ENCODE results near the gene PIK3CD.

The PIK3CD gene

DNA sequence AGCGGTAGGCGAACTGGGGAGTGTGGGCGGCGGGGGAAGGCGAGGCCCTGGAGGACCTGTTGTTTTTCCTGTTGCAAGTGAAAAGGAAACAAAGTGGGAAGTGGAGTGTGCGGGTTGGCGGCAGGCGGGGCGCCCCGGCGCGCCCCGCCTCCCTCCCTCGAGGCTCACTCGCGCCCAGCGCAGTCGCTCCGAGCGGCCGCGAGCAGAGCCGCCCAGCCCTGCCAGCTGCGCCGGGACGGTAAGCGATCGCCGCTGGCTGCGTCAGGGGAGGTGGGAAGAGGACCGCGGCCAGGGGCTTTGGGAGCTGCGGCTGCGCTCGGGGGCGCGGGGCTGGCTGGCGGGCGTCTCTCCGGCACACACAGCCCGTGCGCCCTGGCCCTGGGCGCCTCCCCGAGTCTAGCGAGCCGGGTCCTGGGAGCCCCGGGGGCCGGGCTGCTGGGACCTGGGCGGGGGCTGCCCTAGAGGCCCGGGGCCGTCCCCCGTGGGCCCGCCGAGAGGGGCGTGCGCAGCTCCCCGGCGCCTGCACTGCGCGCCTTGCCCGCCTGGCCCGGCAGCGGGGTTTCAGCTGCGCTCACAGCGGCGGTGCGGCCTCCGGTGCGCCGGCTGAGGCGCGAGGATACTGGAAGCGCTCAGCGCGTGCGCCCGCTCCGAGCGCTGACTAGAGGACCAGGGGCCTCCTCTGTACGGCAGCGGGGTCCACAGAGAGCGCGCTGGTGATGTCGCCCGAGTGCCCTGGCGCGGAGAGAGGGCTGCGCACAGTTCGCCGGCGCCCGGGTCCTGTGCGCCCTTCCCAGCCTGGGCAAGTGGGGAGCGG lies at the start of gene PIK3CD:
PIK3CD (plus strand) TSS at position 167 of the 814 bp plus-strand sequence. CDS start 58,725 bp downstream, outside the sequence.
- DNase-seq: peak; percentile 70

DNA sequence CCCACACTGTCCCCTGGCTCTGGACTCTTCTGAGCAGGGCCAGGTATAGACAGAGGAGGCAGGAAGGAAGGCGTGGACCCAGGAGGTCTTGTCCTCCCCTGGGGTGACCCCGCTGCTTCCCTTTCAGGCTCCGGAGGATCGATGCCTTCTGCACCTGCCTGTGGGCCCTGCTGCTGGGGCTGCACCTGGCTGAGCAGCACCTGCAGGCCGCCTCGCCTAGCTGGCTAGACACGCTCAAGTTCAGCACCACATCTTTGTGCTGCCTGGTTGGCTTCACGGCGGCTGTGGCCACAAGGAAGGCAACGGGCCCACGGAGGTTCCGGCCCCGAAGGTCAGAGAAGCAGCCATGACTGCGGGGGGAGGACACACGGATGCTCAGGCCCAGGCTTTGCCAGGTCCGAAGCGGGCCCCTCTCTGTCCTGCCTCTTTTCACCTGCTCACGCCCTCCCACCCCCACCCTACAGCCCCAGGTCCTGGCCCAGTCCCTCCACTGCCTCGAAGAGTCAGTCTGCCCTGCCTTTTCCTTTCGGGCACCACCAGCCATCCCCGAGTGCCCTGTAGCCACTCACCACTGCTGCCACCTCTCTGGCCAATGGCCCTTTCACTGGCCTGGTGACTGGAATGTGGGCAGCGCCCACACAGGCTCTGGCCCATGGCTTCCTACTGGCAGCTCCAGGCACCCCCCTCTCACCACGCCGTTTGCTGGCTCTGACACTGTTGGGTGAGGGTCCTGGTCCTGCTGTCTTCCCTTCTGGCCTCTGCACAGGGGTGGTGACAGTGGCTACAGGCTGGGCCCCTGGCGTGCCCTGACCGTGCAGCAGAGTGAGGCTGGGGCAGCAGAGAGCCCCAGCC lies 49.4 kb upstream of the PIK3CD start:
- DNase-seq: no peak

DNA sequence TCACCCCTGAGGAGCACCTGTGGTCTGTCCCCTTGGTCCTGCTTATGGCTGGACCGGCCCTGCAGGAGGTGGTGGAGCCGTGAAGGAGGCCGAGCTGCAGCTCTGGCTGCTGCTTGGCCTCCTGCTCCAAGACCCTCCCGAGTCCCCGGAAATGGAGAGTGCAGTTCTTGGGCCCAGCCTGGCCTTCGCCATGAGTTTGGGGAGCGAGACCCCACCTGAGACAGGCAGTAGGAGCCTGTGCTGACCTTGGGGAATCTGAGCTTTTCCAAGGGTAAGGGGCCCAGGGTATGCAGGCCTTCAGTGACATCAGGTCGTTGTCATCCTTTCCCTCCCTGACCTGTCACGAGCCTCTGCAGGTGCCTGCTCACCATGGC lies 48.8 kb upstream of the PIK3CD start:
- no peak for DNase-seq

DNA sequence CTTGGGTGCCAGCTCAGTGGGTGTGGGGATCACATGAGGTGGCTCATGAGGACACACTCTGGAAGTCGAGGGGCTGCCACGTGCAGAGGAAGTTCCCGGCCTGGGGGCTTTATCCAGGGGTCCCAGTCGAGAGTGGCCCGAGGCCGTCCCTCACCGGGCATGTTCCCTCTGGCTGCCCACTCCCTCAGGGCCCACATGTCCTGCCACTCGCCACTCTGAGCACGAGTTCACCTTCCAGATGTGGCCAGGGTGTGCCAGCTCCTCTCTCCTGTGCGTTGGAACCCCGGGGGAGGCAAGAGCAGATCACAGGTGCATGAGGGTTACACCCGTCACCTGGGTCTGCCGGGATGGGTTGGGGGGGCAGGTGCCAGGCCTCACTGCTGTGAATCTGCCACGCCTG lies 48.2 kb upstream of the PIK3CD start:
- DNase-seq: no peak

DNA sequence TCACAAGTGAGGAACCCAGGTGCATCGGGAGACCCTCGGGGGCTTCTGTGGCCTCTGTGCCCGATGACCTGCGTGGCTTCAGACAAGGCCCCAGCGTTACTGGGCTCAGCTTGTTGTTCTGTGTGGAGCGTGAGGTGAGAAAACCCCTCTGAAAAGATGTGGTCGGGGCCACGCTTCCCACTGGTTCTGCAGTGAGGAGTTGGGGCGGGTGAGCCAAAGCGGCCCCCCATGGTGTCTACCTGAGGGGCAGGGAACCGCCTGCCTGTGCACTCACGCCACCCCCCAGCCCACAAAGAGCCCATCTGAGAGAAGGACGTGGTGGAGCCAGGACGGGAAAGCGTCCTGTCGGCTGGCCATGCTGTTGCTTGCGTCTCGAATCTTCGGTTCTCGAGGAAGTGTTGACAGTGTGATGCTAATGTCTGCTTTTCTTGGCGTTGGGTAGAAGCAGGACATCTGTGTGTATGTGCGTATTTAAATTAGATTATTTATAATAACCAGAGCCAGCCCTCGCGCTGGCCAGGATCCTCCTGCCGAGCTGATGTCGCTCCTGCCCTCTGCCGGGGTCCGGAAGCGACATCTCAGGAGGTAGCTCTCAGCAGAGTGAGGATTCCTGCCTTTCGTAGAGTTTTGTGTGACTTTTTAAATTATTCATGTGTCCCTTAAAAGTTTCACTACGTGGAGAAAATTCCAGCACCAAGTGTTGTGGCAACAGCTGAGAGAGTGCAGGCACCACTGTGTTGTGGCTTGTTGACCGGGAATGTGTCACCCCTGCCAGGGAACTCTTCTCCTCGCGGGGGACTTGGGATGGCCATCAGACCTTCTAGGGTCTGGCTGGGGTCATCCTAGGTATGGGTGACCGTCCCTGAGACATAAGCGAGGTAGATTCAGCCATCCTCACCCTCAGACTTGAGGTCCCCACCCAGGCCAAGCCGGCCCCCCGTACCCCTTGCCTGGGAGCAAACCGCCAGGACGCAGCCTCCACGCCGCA lies 47.5 kb upstream of the PIK3CD start:
- DNase-seq: no peak

DNA sequence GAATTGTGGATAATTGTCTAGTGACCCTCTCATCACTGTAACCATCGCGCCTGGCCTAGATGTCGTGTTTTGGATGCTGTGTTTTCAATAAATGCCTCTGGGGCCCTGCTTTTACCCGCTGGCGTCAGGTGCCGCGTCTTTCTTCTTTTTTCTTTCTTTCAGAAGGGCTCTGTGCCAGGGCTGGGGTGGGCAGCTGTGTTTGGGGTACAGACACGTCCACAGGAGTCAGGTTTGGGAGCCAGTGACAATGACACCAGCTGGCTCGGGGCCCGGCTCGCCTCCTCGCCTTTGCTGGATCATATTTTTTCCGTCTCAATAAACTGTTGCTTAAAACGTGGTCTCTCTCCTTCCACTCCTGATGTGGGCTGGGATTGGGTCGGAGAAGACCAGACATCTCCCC lies 46.7 kb upstream of the PIK3CD start:
- no peak for DNase-seq

DNA sequence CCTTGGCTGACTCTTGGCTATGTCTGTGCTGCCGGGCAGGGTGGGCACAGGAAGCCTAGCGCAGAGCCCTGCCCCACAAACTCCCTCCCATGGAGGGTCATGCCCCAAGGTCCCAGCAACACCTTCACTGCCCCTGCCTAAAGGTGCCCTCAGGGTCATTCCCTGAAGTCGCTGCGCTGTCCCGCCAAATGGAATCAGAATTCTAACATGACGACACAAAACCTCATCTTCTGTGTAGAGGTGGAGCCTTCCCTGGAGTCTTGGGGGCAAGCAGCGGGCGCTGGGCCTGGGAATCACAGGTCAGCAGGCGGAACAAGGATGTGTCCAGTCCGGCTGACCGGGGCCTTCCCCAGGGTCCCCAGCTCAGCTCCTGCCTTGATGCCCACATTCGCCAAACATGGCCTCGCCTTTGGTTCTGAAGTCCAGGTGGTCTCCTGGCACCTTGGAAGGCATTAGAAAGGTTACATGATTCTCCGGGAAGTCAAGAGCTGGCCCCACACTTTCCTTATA lies 45.5 kb upstream of the PIK3CD start:
- DNase-seq: no peak

DNA sequence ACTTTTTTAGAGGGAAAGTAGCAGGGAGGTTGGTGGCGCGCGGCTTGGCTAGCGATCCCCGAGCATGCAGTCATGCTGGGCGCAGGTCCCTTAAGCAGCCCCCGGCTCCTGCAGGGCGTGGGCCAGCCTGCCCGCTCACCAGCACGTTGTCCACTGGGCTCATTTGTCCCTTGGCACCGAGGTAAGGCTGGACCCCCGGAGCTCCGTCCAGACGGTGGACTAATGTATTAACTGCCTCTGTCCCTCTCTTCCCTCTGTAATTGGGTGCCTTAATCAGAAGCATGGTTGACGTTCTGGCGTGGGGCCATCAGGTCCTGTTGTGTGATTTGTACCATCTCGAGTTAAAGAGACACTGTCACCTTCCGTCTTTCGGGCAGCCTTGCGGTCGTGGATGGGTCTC lies 45.1 kb upstream of the PIK3CD start:
- DNase-seq: no peak

DNA sequence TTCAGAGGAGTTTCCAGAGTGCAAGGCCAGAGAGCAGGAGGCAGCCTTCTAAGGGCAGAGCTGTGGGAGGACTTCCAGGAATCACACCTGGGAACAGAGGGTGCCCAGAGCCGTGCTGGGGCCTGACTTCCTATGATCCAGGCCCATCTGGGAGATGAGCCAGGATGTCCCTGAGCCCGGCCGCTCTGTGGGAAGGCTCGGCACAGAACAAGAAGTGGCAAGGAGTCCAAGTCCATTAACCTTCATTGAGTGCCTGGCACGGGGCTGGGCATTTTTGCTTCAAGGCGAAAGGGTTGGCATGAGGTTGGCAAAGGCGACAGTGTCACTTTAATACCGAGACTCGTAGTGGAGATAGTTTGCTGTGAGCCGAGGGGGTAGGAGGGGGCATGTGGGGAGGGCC lies 44.6 kb upstream of the PIK3CD start:
- no peak for DNase-seq

DNA sequence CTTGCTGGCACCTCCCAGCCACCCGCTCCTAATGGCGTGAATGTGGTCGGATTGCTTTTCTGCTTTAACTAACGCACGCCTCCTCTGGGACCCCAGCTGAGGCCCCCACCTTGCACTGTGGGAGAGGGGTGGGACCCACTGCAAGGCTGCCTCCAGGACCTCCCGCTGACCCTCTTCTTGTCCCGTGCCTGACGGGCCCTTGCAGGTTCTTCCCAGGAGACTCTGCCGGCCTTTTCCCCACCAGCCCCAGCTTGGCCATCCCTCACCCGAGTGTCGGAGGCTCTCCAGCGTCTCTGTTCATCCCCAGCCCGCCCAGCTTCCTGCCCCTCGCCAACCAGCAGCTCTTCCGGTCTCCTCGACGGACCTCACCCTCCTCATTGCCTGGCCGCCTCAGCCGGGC lies 44.2 kb upstream of the PIK3CD start:
- no peak for DNase-seq

DNA sequence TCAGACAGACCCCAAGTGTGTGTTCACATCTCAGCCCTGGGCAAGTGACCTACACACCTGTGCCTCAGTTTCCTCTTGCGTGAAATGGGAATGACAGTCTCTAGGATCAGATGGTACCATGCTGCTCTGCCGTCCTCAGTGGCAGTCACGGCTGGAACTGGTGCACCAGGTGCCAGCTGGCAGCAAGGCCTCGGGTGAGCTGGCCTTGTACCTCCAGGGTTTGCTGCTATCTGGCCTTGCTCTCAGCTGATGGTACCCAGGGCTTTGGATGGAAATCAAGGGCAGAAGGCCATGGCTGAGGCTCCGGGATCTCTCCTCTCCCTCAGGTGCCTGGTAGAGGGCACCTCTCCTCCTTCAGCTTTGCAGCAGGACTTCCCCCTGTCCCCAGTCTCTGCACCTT lies 41.5 kb upstream of the PIK3CD start:
- no peak for DNase-seq

DNA sequence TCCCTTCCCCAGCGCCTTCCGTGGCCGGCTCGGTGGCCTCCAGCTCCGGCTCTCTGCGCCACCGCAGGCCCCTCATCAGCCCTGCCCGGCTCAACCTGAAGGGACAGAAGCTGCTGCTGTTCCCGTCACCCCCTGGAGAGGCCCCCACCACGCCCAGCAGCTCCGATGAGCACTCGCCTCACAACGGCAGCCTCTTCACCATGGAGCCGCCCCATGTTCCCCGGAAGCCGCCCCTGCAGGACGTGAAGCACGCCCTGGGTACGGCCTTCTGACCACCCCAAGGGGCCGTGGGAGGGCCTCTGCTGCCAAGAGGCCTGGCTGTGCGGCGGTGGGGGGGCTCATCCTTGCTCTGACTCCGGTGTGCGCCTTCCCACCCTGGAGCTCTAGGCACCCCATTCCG lies 41.0 kb upstream of the PIK3CD start:
- DNase-seq: no peak

DNA sequence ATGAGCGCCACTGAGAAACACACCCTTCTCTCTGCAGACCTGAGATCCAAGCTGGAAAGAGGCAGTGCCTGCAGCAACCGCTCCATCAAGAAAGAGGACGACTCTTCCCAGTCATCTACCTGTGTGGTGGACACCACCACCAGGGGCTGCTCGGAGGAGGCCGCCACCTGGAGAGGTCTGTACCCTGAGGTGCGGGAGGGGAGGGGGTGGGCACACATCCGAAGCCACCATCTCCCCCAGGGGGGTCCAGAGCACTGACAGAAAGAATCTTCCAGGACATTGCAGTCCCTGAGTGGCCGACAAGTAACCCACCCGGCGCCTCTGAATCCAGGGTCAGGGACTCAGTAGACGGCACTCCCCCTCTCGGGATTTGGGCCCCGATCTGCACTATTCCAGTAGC lies 39.8 kb upstream of the PIK3CD start:
- no peak for DNase-seq

DNA sequence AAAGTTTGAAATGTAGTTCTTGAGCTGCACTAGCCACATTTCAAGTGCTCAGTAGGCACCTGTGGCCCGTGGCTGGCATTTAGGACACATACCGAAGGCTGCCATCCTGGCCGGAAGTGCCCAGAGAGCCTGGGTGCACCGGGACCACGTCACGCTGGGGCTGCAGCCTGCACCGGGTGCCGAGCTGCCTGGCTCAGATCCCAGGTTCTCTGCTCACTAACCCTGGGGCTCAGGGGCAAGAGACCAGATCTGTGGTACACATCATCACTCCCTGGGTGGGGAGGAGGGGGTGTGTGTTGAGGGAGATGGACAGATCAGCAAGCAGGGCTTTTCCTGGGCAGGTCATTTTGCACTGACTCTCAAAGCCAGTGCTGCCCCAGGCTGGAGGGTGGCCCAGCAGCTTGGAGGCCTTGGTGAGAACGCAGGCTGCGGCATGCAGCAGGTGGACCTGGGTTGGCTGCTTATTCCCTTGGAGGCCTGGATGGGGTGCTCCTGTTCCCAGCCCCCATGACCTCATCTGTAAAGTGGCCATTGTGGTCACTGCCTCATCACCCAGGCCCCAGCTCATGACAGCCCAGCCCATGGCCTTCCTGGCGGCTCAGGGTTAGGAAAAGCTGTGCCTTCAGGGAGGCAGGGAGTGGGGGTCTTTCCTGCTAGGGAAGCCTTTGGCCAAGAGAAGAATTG lies 39.2 kb upstream of the PIK3CD start:
- DNase-seq: no peak

DNA sequence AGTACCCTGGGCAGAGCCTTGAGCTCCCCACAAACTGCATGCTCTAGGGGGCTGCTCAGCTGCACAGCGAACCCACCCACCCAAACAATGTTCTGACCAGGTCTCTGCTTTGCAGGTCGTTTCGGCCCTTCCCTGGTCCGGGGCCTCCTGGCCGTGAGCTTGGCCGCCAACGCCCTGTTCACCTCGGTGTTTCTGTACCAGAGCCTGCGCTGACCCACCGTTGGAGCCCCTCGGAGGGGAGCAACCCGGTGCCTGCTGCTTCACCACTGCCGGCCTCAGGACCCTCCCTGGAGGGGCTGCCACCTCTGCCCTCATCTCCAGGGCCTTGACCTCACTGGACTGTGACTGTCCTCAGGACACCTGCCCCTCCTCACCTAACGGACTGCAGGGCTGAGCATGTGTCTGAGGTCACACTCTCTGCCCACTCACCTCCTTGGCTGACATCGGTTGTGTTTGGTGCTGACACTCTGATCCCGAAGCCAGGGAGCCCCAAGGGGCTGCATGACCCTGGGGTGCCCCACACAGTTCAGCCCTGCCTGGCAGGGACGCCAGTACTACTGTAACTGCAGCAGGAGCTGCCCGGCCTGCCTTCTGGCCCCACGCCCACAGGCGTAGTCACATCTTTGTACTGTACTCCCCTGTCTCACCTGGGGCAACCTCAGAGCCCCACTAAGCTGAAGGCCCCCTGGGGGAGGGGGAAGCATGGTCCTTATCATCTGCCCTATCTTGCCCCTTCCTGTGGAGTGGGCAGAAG lies 38.5 kb upstream of the PIK3CD start:
- DNase-seq: no peak

DNA sequence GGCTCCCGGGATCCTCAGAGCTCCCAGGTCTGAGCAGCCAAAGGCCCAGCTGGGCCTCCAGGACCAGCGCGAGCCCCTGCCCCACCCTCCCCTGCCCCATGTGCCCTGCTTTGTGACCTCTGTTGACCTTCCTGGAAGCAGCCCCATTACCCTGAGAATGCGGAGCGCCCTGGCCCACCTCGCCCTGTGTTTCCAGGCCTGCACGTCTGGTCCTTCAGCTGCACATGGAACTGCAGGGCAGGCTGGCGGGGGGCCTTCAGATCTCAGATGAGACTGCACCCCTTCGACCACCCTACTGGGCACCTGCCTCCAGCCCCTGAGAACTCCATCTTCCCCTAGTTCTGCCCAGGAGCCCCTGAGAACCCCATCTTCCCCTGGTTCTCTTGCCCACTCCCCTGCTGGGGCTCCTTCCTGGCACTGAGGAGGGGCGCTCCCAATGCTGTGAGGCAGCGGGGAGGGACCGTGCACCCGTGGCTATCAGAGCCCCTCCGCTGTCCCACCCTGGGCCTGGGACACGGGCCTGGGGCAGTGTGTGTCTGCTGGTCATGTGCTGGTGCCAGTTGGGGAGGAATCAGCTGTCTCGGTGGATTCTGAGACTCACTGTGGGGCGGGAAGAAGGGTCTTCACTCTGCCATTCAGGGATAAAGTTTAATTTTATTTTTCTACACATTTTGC lies 37.8 kb upstream of the PIK3CD start:
- DNase-seq: no peak

DNA sequence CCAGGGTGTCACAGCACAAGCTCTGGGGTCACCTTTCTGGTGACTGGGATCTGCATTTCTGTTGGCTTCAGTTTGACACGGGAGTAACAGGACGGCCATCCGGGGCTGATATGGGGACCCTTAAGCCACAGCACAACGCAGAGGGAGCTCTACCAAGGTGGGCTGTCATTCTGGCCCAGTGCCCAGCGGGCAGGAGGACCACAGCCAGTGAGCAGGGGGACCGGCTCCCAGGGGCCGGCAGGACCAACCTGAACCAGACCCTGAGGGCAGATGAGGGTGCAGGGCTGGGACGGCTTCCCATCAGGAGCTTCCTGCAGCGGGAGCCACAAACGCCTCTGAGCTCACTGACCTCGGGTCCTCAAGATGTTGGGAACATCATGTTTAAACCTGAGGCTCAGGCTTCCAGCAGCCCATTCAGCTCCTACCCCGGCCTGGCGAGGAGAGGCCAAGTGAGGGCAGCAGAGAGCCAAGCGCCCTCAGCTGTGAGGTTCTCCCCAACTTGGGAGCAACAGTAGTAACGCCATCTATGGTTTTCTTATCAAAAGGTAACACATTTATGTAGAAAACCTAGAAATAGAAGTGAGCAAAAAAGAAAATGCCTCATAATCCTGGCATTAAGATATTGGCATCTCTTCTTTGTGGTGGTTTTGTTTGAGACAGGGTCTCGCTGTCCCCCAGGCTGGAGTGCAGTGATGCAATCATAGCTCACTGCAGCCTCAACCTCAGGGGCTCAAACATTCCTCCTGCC lies 36.0 kb upstream of the PIK3CD start:
- peak; percentile 54 for DNase-seq

DNA sequence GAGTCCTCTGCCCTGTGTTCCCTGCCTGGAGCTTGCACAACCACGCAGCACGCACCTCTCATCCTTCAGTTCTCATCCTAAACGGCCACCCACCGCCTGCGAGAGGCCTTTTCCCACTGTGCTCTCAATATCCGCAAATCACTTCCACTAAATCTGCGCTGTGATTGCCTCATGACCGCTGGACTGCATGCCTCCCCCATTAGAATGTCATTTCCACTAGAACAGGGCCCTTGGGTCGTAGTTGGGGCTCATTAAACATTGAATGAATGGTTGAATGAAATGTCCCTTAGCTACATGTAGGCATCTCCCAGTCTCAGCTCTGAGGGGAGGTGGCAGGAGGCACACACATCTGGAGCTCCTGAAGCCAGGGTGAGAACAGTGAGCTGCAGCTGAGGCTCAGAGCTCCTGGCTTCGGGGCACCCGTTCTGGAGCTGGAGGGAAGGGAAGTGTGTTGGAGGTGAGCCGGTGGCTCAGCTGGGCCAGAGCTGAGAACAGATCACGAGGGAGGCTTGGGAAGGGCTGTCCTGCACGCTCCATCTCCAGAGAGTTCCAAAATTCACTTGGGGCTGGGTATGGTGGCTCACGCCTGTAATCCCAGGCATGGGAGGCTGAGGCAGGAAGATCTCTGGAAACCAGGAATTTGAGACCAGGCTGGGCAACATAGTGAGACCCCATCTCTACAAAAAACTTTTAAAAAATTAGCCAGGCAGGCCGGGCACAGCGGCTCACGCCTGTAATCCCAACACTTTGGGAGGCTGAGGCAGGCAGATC lies 32.4 kb upstream of the PIK3CD start:
- DNase-seq: no peak

DNA sequence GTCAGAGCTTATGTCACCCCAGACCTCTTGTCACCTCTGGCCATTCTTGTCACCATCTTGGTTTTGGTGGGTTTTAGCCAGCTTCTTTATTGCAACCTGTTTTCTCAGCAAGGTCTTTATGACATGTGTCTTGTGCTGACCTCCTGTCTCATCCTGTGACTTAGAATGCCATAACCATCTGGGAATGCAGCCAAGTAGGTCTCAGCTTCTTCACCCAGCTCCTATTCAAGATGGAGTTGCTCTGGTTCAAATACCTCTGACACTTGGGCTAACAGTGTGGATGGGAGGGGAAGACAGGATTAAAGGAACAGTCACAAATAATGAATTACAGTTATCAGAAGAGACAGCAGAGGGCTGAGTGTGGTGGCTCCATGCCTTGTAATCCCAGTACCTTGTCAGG lies 30.5 kb upstream of the PIK3CD start:
- DNase-seq: no peak

All from activated naive CD4-positive, alpha-beta T cell treated with anti-CD3 and anti-CD28 coated beads, Interleukin-2, amount 50 U/mL, for 16 hours (primary cell).